Amniotic epithelial cell (primary cell): Measurements from ENCODE around the gene PPDPF.

Experiments
- DNase-seq: peaks from one replicate; pipeline ENCODE4 v3.0.0-alpha.2; 2010; ENCODE audit warnings: low read depth

Gene PPDPF

DNA sequence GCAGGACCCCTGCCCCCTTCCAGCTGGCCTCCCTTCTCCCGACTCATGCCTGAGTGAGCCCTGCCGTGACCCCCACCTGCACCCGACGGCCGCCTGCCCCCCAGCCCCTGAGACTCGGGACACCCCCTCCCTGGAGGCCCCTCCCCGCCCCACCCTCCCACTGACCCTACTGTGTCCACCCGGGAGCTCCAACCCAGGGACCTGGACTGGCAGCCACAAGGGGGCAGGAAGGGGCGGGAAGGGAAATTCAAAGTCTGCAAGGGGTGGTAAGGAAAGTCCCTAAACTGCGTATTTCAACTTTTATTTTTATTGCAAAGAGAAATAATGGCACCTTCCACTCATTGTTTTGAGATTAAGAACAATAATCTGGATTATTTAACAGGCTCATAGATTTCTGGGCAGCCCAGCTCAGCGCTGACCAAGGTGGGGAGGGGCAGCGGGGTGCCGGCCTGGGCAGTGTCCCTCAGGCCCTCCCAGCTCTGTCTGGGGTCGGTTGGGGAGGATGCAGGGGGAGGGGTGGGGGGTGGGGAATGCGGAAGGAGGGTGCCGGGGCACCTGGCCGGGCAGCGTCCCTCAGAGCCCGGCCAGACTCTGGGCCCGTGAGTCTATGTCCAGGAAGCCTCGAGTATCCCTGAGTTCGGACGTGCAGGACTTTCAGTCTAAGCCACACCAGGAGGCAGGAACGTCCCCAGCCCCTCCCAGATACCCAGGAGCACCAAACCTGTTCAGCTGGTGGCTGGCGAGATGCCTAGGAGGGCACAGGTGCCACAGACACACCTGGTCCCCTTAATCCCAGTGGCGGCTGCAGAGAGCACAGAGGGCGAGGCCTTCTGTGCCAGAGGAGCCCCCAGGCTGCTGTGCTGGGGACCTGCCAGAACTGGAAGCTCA, 17.9 kb downstream of the PPDPF start:
- no peak for DNase-seq

DNA sequence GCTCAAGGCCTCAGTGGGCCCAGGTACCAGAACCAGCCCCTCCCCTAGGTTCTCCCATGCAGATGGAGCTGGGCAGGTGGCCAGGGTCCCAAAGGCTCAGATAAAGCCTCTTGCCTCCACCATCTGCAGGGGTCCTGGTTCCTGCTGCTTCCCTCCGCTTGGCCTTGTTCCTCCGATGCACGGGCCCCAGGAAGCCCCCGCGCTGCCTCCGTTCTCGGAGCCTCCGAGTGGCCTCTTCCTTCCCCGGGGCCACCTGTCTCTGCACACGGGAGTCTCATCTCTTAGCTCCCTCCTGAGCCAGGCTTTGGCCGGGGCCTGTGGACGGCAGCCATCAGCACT, 18.5 kb downstream of the PPDPF start:
- DNase-seq, result no peak

DNA sequence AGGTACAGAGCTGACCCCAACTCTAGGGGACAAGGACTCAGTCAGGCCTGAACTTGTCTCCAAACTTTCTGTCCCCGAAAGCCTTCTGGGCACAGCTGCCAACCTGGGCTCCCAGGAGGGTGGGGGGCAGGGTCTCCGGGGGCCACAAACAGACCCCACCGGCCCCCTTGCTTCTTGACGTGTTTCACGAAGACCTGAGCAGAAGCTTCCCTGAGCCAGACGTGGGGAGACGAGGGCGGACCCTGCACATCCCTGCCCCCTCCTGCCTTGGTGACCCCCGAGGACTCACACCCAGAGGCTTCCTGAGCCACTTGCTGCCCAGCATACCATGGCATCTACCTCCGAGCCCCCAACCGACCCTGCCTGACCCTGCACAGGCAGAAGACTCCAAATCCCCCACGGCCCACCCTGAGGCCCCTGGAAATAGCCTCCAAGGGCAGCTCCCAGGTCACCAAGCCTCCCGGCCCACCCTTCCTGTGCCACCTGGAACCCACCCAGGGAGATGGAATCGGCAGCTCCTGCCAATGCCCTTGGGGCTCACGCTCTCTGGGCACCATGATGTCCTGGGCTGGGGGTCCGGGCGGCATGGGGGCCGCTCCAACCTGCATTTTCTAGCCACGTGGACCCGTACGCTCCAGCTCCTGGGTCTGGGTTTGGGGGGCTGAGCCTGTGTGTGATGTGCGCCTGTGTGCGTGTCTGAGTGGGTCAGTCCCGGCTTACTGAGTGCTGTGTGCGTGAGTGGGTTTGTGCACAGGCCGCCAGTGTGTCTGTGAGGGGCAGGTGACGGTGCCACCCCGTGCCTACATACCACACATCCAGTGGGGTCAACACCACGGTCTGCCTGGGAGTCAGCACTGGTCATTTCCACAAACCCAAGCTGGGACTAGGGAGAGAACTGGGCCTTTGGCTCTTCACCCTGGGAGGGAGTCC, 19.1 kb downstream of the PPDPF start:
- no peak for DNase-seq

DNA sequence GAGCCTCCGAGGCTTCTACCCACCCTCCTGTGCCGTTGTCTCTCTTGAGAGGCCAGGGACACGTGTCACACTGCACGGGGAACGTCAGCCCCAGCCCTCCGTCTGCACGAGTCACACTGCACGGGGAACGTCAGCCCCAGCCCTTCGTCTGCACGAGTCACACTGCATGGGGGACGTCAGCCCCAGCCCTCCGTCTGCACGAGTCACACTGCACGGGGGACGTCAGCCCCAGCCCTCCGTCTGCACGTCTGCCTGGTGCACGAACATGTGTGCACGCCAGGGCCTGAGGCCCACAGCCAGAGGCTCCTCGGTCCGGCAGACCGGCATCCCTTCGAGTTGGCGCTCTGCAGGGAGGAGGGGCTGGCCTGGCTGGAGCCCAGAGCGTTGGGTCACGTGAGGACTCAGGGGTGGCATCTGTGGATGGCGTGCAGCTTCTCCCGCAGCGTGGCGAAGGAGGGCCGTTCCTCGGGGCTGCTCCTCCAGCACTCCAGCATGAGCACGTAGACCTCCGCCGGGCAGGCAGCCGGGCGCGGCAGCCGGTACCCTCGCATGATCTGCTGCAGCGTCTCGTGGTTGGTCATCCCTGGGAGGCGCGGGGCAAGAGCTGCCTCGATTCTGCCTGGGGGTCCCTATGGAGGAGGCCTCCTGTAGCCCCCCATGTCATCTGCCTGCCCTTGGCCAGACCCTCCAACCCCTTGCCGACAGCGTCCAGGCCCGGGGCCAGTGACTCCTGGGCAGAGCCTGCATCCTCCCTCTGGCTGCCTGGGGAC, 20.0 kb downstream of the PPDPF start:
- no peak for DNase-seq

DNA sequence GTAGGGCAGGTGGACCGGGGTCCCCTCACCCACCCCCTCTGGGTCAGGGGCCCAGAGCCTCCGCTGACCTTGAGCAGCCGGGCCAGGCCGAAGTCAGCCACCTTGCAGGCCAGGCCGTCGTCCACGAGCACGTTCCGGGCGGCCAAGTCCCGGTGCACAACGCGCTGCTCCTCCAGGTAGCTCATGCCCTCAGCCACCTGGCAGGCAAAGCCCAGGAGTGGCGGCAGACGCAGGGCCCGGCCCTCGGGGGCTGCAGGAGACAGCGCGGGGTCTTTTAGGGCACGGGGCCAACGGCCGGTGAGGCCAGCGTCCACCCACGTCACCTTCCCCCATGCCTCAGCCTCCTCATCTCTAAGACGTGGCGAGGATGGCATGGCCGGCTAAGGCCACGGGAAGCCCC, 20.8 kb downstream of the PPDPF start:
- no peak for DNase-seq

DNA sequence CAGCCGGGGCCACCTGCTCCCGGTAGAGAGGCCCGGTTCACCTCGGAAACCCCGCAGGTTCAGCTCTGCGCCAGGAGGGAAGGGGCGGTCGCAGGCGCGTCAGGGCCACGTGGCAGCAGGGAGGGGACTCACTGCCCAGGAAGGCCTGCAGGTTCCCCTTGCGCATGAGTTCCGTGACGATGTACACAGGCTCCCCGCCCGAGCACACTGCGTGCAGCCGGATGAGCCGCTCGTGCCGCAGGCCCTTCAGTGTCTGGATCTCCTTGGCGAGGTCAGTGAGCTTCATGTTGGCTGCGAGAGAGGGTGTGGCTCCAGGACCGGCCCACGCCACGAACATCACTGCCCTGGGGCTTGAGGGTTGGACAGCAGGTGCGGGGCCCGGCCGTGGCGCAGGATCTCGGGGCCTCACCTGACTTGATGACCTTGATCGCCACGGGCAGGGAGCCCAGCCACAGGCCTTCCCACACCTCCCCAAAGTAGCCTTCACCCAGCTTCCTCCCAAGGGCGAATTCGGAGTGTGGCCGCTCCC, 21.5 kb downstream of the PPDPF start:
- no peak for DNase-seq

DNA sequence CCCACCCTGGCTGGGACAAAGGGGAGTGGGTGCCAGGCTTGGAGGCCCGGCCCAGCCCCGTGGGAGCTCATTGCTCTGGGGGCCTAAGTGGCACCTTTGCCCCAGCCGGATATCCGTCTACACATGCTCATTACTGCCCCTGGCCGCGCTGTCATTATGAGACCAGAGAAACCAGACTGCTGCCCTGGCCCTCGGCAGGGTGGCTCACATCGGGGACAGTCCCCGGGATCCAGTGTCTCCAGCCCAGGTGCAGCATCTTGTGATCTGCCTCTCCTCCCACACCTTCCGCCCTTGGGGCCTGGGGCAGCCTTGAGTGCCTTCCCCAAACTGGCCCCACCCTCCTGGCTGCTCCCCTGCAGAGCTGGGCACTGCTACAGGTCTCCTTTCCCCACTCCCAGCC, 22.1 kb downstream of the PPDPF start:
- no peak for DNase-seq

DNA sequence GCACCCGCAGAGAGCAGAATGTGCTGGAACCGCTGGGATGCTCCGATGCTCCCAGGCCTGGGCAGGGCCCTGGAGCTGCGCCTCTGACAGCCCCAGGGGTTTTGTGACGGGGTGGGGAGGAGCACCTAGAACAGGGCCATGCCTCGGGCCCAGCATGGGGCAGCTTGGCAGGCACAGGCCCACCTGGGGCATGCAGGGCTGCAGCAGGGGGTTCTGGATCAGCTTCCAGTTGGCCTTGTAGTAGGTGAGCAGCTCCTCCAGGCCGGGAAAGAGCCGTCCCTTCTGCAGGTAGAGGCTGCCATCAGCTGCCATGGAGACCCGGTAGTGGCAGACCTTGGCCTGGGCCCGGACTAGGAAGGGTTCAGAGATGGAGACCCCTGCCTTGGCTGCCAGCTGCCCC, 22.6 kb downstream of the PPDPF start:
- DNase-seq, result no peak

DNA sequence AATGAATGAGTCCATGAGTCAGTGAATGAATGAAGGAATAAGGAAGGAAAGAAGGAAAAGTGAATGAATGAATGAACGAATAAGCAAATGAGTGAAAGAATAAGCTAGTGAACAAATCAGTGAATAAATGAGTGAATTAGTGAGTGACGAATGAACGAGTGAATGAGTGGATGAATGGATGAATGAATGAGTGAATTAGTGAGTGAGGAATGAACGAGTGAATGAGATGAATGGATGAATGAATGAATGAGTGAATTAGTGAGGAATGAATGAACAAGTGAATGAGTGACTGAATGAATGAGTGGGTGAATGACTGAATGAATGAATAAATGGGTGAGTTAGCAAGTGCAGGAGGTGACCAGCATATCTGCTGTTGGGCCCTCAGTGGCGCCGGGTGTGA, 23.2 kb downstream of the PPDPF start:
- DNase-seq, result no peak

DNA sequence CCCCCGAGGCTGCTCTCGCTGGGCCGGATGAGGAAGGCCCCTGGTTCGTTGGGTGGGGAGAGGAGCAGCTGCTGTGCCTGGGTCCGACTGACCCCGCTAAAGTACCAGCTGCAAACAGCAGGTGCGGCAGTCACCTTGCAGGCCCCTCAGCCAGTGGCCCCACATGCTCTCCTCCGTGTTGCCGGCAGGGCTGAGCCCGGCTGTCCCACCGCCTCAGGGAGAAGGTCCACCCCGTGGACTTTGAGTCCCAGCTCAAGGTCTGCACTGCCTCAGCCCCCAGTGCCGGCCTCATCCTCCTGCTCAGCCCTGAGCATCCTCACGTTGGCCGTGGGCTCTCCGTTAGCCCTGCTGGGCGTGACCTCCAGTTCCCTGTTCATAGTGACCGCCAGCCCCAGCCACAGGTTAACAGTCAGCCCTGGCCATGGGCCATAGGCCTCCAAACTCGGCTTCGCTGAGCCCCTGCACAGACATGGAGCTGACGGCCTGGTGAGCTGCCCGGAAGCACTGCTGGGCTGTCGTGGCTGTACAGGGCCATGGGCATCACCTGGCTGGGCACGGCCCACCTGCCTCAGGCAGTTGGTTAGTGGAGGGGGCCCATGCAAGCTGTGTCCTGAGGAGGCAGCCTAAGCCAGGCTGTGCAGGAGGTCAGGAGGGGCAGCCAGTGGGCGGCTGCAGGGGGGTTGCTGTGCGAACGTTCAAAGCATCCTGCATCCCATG, 23.8 kb downstream of the PPDPF start:
- no peak for DNase-seq

DNA sequence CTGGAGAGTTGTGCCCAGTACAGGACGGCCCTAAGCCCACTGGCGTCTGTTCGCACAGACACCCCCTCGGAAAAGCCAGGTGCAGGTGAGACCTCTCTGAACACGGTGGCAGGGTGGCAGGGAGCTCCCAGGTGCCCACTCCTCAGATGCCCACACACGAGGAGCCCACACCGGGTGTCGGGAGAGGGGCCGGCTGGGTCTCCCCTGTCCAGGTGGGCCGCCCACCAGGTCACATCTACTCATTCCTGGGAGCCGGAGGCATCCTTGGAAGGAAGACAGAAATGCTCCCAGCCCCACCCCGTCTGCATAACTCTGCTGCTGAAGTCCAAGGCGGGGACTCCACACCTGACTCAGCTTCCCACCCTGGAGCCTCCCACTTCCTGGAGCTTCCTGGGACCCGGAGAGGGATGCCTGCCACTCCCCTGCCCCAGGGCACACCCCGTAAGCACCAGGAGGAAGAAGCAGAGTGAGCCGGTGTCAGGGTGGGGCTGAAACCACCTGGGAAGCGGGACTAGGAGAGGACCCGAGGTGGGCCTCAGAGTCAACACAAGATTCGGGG, 24.5 kb downstream of the PPDPF start:
- DNase-seq, result no peak

DNA sequence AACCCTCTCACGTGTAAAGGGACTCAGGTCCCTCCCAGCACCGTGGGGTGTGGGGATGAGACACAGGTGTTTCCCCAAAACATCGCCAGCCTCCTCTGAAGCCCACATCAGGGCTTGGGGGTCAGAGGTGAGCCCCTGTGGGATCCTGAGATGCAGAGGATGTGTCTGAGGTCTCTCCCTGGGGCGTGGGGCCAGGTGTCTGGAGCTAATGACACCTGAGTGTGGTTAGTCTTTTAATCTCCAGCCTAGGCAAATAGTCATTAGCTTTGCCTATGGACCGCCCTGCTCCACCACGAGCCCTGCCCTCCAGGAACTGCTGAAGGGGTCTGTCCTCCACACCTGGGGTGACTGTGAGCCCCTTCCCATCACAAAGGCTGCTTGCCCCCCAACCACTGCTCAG, 25.2 kb downstream of the PPDPF start:
- DNase-seq, result no peak

DNA sequence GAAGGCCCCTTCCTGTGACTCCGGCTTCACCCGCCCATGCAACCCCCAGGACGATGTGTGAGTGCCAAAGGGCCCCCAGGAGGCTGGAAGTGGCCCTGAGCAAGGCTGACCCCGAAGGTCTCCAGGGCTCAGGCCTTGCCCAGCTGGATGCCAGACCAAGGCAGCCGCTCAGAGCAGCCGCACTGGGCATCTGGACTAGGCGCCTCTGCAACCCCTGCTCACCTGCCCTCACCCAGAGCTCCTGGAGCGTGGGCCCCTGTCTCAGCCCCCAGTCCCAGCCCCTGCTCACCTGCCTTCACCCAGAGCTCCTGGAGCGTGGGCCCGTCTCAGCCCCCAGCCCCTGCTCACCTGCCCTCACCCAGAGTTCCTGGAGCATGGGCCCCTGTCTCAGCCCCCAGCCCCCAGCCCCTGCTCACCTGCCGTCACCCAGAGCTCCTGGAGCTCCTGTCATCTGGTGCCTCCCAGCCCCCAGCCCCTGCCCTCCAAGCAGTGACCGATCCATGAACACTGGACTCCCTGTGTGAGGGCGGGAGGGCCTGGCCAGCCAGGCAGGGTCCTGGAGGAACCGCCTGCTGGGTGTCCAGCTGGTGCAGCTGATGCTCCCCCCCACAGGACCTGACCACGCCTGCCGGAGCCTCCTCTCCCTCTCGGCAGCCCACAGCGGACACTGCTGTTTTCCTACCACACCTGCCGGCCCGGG, 25.8 kb downstream of the PPDPF start:
- DNase-seq, result no peak

DNA sequence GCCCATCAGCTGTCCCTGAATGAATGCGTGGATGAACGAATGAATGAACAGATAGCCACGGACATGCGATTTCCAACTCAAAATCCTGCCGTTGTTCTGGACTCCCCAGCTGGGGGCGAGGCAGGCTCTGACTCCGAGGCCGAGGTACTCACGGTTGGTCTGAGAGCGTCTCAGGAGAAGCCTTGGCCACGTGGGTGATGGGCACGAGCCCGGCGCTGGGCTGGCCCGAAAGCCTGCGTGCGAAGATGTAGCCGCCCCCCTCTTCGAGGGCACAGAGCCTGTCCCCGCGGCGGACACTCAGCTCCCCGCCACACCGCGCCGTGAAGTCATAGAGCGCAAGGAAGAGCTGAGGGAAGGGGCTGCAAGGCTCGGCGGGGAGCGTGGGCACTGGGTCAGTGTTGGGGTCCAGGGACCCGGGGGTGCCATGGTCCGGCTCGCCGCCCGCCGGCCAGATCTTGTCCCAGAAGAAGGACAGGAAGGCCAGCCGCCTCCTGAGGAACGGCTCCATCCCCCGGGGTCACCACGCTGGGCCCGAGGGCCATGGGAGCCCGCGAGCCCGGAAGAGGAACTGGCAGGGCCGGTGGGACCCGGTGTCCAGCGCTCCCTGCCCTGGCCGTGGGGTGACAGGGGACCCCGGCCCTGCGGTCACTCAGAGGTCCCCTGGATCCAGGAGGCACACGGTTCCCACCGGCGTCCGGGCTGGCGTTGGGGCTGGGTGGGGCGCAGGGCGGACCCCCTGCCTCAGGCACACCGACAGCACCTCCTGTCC, 26.6 kb downstream of the PPDPF start:
- no peak for DNase-seq

DNA sequence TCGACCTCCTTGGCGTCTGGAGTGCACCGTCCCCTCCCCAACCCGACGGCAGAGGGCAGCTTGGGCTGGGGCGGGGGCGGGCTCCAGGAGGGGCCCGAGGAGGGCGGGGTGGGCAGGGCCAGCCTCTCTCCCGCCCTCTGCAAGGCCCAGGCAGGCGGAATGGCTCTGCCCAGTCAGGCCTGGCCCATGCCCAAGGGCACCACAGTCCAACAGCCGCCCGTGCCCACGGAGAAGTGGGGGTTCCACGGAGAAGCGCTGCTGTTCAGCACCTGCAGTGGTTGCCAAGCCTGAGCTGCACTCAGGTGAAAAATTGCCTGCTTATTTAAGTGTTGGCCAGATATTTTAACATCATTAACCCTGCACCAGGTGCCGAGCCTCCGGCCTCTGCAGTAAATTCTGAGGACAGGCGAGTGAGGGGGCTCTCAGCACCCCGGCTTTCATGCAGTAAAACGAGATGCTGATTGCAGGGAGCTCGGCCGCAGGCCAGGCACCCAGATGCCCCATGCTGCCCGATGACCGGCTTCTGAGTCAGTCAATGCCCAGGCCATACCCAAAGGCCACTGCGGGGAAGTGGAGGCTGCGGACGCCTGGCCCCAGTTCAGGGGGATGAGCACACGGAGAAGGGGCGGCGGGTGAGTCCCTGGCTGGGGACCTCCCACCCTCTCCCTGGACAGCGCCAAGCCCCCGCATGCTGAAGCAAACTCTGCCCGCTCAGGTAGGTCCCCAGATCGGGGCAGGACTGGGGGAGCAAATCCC, 27.3 kb downstream of the PPDPF start, which contains the start of gene SRMS:
SRMS (minus strand) TSS at position 25 of the 756 bp plus-strand sequence. CDS start 286 bp downstream, outside the sequence.
- DNase-seq, result no peak

DNA sequence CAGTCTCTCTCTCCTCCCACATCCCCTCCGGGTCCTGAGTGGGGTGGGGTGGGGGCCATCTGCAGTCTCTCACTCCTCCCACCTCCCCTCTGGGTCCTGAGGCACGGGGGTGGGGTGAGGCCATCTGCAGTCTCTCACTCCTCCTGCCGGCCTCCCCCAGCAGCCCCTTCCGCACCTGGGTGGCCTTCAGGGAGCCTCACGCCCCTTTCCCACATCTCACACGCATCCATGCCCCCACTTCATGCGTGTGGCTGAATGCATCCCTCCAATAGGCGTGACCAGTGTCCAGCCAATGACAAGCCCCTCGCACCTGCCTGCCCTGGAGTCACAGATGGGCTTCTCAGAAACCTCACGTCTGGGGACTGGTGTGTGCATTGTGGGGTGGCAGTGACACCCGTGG, 28.0 kb downstream of the PPDPF start:
- no peak for DNase-seq

DNA sequence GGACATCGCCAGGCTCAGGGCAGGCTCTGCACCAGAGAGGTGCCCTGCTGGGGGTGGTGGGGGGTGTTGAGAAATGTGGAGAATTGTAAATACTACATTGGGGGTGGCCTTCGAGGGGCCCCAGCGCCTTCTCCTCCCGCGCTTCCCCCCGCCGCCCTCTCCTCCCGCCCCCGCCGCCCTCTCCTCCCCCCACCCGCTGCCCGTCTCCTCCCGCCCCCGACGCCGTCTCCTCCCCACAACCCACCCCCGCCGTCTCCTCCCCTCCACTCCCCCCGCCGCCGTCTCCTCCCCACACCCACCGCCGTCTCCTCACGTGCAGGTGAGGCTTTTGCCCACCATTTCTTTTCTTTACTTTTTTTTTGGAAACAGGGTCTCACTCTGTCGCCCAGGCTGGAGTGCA, 28.5 kb downstream of the PPDPF start:
- DNase-seq, result no peak

DNA sequence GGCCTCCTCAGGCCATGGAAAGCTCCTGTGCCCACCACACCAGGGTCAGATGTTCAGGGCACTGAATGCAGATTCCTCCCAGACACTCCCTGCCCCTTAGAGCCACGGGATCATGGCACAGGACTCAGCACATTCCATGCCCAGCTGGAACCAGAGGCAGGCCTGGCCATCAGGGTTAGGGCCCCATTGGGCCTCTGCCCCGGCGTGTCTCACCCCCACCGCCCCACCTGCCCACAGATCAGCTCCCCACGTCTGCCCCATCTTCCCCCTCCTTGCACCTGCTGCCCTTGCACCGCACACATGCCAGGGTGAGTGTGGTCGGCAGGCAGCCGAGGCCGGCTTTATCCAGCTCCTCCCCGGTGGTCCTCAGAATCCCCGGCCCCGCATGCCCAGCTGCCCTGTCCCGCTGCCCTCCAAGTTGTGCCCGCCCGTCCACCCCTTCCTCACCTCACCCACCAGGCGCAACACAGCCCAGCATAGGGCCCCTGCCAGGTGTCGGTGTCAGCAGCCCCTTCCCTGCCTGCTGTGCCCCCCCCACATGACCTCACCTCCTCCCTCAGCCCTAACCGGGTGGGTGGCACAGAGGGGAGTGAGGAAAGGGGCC, 29.2 kb downstream of the PPDPF start:
- no peak for DNase-seq
